GM18873 (cell line): ENCODE results near the gene PAX6.

Source experiments
- ATAC-seq: cut with Tn5 transposase; IDR thresholded peaks from one replicate; pipeline ENCODE4 v1.9.1; 2021; ENCODE audit warnings: mild to moderate bottlenecking, moderate library complexity, moderate number of reproducible peaks; ENCODE audit not compliant: unreplicated experiment, low FRiP score

The PAX6 gene

GRCh38 chr11:31810779-31811647, at the start of gene PAX6:
TSS of gene PAX6 (minus strand) at chr11:31811322. CDS start at chr11:31806411, 4,911 bp downstream.
- peak; percentile 45 for ATAC-seq

GRCh38 chr11:31860391-31860790, 49.3 kb upstream of the PAX6 start:
- no peak for ATAC-seq

GRCh38 chr11:31856248-31856647, 45.1 kb upstream of the PAX6 start:
- no peak for ATAC-seq

- ATAC-seq: no peak
These were observed 44.3 kb upstream of the PAX6 start for GRCh38 chr11:31855466-31855865.

DNA sequence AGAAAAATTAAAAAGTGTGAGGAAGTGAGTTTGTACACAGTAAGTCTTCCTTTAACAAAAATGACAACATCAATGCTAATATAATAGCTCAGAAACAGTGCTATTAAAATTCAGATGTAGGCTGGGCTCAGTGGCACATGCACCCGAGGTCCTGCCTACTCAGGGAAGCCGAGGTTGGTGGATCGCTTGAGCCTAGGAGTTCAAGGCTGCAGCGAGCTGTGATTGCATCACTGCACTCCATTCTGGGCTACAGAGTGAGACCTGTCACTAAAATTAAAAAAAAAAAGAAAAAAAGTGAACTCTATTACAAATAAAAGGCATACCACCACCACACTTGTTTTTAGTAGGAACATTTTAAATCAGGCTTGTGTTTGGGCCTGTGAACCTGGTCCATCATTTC, 39.2 kb upstream of the PAX6 start:
- ATAC-seq: no peak

GRCh38 chr11:31847761-31848160, 36.6 kb upstream of the PAX6 start:
- ATAC-seq: no peak

GRCh38 chr11:31845331-31845730, 34.2 kb upstream of the PAX6 start:
- no peak for ATAC-seq

DNA sequence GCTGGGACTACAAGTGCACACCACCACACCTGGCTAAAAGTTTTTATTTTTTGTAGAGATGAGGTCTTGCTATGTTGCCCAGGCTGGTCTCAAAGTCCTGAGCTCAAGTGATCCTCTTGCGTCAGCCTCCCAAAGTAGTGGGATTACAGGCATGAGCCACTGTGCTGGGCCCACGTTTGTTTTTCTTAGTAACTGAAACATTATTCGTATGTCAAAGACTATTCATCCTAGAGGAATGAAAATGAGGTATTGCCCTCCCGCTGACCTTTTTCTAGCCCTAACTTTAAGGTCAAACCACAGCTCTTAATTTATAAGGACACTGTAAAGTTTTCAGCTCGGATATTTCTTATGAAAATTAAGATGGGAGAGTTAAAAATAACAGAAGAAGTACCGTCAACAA, 33.2 kb upstream of the PAX6 start:
- ATAC-seq: no peak

GRCh38 chr11:31841435-31841834, 30.3 kb upstream of the PAX6 start:
- no peak for ATAC-seq

- no peak for ATAC-seq
These were observed 23.1 kb upstream of the PAX6 start for GRCh38 chr11:31834237-31834636.

GRCh38 chr11:31830406-31830805, 19.3 kb upstream of the PAX6 start:
- ATAC-seq: no peak

GRCh38 chr11:31828217-31828616, 17.1 kb upstream of the PAX6 start:
- ATAC-seq: no peak

DNA sequence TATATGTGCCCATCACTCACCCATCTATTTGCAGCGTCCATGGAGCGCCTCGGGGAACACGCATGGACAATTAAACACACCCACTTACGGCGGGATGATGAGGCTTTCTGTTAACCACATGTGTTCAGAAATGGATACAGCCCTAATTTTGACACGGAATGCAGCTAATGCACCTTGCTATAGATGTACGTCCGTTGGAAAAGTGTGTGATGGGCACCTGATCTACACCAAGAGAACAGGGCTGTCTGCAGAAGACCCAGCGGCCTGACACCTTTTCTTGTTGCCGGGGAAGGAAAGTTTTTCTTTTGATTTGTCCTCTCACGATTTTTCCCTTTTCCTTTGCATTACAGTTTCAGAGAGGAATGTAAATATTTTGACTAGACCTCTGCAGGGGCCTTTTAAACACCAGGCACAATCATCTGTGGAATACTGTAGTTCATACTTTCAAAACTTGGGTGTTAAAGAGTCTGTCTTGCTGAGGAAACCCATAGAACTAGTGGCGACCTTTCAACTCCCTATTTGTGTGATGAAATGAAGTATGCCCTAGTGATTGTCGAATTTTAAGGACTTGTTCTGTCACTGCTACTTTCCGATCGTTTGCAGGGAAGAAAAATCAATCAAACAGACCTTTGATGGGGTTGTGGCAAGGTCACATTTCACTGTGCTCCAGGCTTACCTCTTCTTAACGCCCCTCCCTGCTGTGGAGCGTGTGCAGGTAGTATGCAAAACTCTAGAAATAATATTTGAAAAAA, 16.5 kb upstream of the PAX6 start:
- no peak for ATAC-seq

- ATAC-seq: no peak
These were observed 15.7 kb upstream of the PAX6 start for GRCh38 chr11:31826536-31827438.

DNA sequence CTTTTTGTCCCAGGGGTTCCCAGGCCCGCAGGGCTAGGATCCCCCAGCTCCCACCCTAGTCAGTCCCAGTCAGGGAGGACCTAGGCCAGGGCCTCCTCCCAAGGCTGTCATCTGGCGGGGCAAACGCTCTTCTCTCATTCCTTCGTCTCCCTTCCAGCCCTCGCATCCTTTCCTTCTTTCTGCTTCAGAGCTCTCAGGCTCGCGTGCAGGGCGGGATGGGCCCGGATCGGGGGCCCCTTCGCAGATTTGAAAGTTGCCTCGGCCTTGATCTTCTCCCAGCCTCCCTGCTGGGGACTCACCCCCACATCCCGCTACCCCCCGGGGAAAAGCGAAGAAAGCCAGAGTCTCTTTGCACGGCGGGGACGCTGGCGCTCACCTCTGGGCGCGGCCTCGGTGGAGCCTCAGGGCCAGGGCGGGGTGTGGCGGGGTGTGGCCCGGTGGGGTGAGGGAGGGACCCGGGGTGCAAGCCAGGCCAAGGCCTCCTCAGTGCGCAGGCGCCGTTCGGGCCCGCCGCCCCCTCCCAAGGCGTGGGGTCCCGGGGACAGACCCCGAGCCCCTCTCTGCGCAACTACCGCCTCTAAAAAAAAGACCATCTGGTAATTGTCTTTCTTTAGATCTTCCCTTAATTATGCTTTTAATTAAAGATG, 14.8 kb upstream of the PAX6 start:
- no peak for ATAC-seq

DNA sequence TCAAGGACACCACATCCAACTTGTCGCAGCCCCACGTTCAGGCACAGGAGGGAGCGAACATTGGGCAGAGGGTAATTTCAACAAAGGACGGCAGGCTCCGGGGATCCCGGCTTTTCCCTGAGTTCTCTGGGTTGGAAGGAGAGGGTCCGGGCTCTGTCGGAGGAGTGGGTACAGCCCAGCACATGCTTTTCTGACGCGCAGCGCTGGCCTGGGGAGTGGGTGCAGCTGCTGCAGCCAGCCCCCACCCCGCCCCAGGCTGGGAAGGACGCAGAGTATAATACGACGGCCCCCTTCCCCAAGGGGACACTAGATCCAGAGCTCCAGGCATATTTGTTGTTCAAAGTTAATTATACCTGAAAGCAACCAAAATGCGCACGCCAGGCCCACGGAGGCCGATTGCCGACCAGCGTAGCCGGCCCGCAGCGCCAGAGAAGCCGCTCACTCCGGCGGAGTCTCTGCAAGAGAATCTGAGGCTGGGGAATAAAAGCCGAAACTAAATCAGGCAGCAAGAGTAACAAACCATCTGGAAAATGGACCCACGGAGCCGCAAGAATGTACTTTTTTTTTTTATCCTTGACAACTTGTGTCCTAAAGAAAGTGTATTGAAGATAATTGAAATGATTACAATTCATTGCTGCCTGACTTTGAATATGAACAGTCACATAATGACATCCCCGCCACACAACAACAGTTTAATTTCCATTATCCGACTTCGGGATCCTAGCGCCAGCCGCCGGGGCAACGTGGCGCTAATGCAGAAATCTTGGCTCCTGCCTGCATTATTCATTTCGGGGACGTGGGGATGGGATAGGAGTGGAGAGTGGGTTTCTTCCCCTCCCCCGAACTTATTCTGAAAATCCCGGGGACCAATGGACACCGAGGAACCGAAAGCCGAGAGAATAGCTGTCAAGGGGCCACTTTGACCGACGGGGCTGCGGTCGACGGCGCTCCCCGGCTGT, 14.0 kb upstream of the PAX6 start:
- no peak for ATAC-seq

GRCh38 chr11:31824332-31824878, 13.3 kb upstream of the PAX6 start:
- ATAC-seq: no peak

- no peak for ATAC-seq
These were observed 12.7 kb upstream of the PAX6 start for GRCh38 chr11:31823644-31824331.
